OCI-LY3 (cell line): ENCODE measurements around the gene AGBL4.

Experiments used
- CTCF ChIP-seq: fragments of 200-600, 300-600 bp; sonication (generic); IDR thresholded peaks from 2 replicates; pipeline ENCODE4 v1.5.1; 2014; ENCODE audit warnings: antibody characterized with exemption, low read length, low read depth
- EZH2phosphoT487 ChIP-seq: fragments of 200-600 bp; shearing (Covaris generic); IDR thresholded peaks from 2 replicates; pipeline ENCODE4 v1.6.1; 2018; ENCODE audit warnings: antibody characterized with exemption, mixed run types, low read depth

- TF ChIP-seq CTCF (no peak), EZH2phosphoT487 (no peak)
Measured at GRCh38 chr1:49971088-49971487, 52.7 kb downstream of the AGBL4 start.
